HCT116 (cell line): ENCODE data around the gene ZNF618. TPM values are rescaled to one million over a fixed set of nuclear protein-coding genes. Genes with fewer than 3 reads are reported as not detected.

Source experiments
- ATAC-seq: fragments of 200-7000 bp; cut with Tn5 transposase; 2 replicates; pipeline ENCODE4 v1.9.1; 2020; ENCODE audit warnings: mild to moderate bottlenecking, moderate library complexity
- BruUV-seq: library from RNA; stranded (reverse); fragments of 400-500 nt; replicated peaks from 2 replicates; lab custom pipeline; 2021; lab: Mats Ljungman, UMichigan
- CTCF ChIA-PET: fragments of 300-600 bp; sonication (Branson Sonifier 250); formaldehyde crosslinking; loops from one replicate; lab custom pipeline; 2021; ENCODE audit warnings: antibody characterized with exemption; lab: Charles Lee
- POLR2A ChIA-PET: fragments of 300-600, 350-600 bp; sonication (Branson Sonifier 250); formaldehyde crosslinking; loops from one replicate; lab custom pipeline; 2021; ENCODE audit warnings: antibody characterized with exemption; lab: Charles Lee
- RAD21 ChIA-PET, 2 experiments: fragments of 300-600 bp; sonication (Branson Sonifier 250); formaldehyde crosslinking; loops; one replicate each; lab custom pipeline; 2023; ENCODE audit warnings: low total read pairs in 2 of 2; ENCODE audit not compliant: uncharacterized antibody in 2 of 2, unreplicated experiment in 2 of 2, low non-redundant PET in 1 of 2; lab: Charles Lee
- DNase-seq: peaks from one replicate; pipeline ENCODE4 v3.0.0-alpha.2; 2010; ENCODE audit warnings: low read depth, low spot score
- H2AFZ ChIP-seq: fragments of 200-600 bp; shearing (Covaris generic), sonication (generic); 2 replicates; pipeline ENCODE4 v1.6.1; 2017; ENCODE audit warnings: low read depth, mixed run types, mixed read lengths, antibody characterized with exemption, low read length; ENCODE audit not compliant: poor library complexity, severe bottlenecking
- H3K27ac ChIP-seq: 2 replicates; pipeline ENCODE4 v1.5.1; 2012; ENCODE audit warnings: low read depth, low read length
- H3K27me3 ChIP-seq: fragments of 200-600 bp; sonication (generic); 2 replicates; pipeline ENCODE4 v1.6.1; 2016; ENCODE audit warnings: mixed run types, low read length, mixed read lengths; ENCODE audit not compliant: insufficient read depth
- H3K36me3 ChIP-seq, 2 experiments: fragments of 200-500 bp in 1 of 2; fragments of 200-600 bp in 1 of 2; sonication (Bioruptor generic) in 1 of 2; sonication (generic) in 1 of 2; 2 replicates each; pipeline versions ENCODE4 v1.5.1 to v1.6.1; 2014 to 2016; ENCODE audit warnings: low read length in 2 of 2, inconsistent platforms in 1 of 2, mixed read lengths in 1 of 2, mixed run types in 1 of 2; ENCODE audit not compliant: insufficient read depth in 2 of 2, control insufficient read depth in 1 of 2
- H3K4me1 ChIP-seq, 2 experiments: fragments of 200-600 bp in 1 of 2; sonication (generic) in 1 of 2; 2 replicates each; pipeline versions ENCODE4 v1.5.1 to v1.6.1; 2012 to 2017; ENCODE audit warnings: low read length in 2 of 2, inconsistent platforms in 1 of 2, mild to moderate bottlenecking in 1 of 2, mixed read lengths in 1 of 2, mixed run types in 1 of 2, moderate library complexity in 1 of 2; ENCODE audit not compliant: insufficient read depth in 2 of 2, control insufficient read depth in 1 of 2
- H3K4me2 ChIP-seq: fragments of 200-600 bp; sonication (generic); 2 replicates; pipeline ENCODE4 v1.6.1; 2017; ENCODE audit warnings: mixed run types, low read length, mixed read lengths
- H3K4me3 ChIP-seq, 2 experiments: fragments of 200-600 bp in 1 of 2; sonication (generic) in 1 of 2; replicated peaks in 1 of 2; 2 replicates each; pipeline ENCODE4 v1.5.1; 2011 to 2016; ENCODE audit warnings: low read length in 2 of 2, control low read depth in 1 of 2, low read depth in 1 of 2, mild to moderate bottlenecking in 1 of 2, mixed read lengths in 1 of 2, mixed run types in 1 of 2
- H3K79me2 ChIP-seq: fragments of 200-600 bp; sonication (generic); 2 replicates; pipeline ENCODE4 v1.6.1; 2017; ENCODE audit warnings: mild to moderate bottlenecking, mixed run types, low read length, moderate library complexity, mixed read lengths; ENCODE audit not compliant: insufficient read depth
- H3K9ac ChIP-seq: fragments of 200-600 bp; sonication (generic); 2 replicates; pipeline ENCODE4 v1.6.1; 2016; ENCODE audit warnings: low read length, mixed read lengths
- H3K9me2 ChIP-seq: fragments of 200-600 bp; sonication (generic), shearing (Covaris generic); 2 replicates; pipeline ENCODE4 v1.6.1; 2017; ENCODE audit warnings: mixed run types, mild to moderate bottlenecking, moderate library complexity; ENCODE audit not compliant: insufficient read depth
- H3K9me3 ChIP-seq, 2 experiments: fragments of 200-500 bp in 1 of 2; fragments of 200-600 bp in 1 of 2; sonication (Bioruptor generic) in 1 of 2; sonication (generic) in 1 of 2; 2 replicates each; pipeline ENCODE4 v1.6.1; 2014 to 2017; ENCODE audit warnings: low read length in 2 of 2, mixed read lengths in 2 of 2, inconsistent platforms in 1 of 2, low read depth in 1 of 2, mild to moderate bottlenecking in 1 of 2, mixed run types in 1 of 2, moderate library complexity in 1 of 2; ENCODE audit not compliant: control insufficient read depth in 1 of 2, insufficient read depth in 1 of 2
- H4K20me1 ChIP-seq: fragments of 200-600 bp; sonication (generic), shearing (Covaris generic); 2 replicates; pipeline ENCODE4 v1.6.1; 2017; ENCODE audit warnings: mixed run types, mild to moderate bottlenecking, moderate library complexity; ENCODE audit not compliant: insufficient read depth
- CBX3 ChIP-seq: IDR thresholded peaks from 2 replicates; pipeline ENCODE4 v1.6.1; 2012; ENCODE audit warnings: low read depth
- CEBPB ChIP-seq: IDR thresholded peaks from 2 replicates; pipeline ENCODE4 v1.6.1; 2012; ENCODE audit warnings: low read depth
- EZH2phosphoT487 ChIP-seq: fragments of 200-600 bp; IDR thresholded peaks from 2 replicates; pipeline ENCODE4 v1.6.1; 2018; ENCODE audit warnings: antibody characterized with exemption, borderline replicate concordance
- FOSL1 ChIP-seq: IDR thresholded peaks from 2 replicates; pipeline ENCODE4 v1.6.1; 2012; ENCODE audit warnings: low read depth
- POLR2A ChIP-seq: IDR thresholded peaks from 2 replicates; pipeline ENCODE4 v1.7.0; 2011; ENCODE audit warnings: borderline replicate concordance; ENCODE audit not compliant: insufficient read depth, insufficient read length; ENCODE audit errors: extremely low read depth
- SIN3A ChIP-seq: IDR thresholded peaks from 2 replicates; pipeline ENCODE4 v1.6.1; 2012; ENCODE audit warnings: low read depth
- SP1 ChIP-seq: IDR thresholded peaks from 2 replicates; pipeline ENCODE4 v1.6.1; 2012; ENCODE audit warnings: low read depth
- YY1 ChIP-seq: IDR thresholded peaks from 2 replicates; pipeline ENCODE4 v1.6.1; 2011; ENCODE audit warnings: low read length, low read depth, moderate library complexity, mild to moderate bottlenecking; ENCODE audit not compliant: insufficient replicate concordance; ENCODE audit errors: extremely low read depth
- ZFX ChIP-seq: fragments of 450-650 bp; IDR thresholded peaks from 2 replicates; pipeline ENCODE4 v1.6.1; 2017
- ZNF274 ChIP-seq: fragments of 200-500 bp; sonication (Bioruptor generic); IDR thresholded peaks from 2 replicates; pipeline ENCODE4 v1.6.1; 2014; ENCODE audit warnings: mild to moderate bottlenecking, low read depth, low read length, inconsistent platforms
- intact Hi-C: fragments of 100-400 bp; cut with micrococcal nuclease; formaldehyde crosslinking; loops from 2 replicates; pipeline ENCODE4 v1.10.0; 2022
- total RNA-seq: library from RNA; stranded (reverse); gene quantifications from one replicate; pipeline ENCODE4 v1.2.1, GENCODE V29; 2021; ENCODE audit not compliant: unreplicated experiment
- TF ChIP-seq, protein P1 (sequence below): IDR thresholded peaks from 2 replicates; pipeline ENCODE4 v1.6.1; 2012; ENCODE audit warnings: low read depth
- TF ChIP-seq, protein P2 (sequence below): IDR thresholded peaks from 2 replicates; pipeline ENCODE4 v1.6.1; 2012
- TF ChIP-seq, protein P3 (sequence below), 3 experiments: fragments of 200-600 bp in 1 of 3; sonication (generic) in 1 of 3; IDR thresholded peaks in 2 of 3; conservative IDR thresholded peaks in 1 of 3; 2 replicates each; pipeline ENCODE4 v1.5.1; 2012 to 2017; ENCODE audit warnings: low read depth in 2 of 3, low read length in 2 of 3, antibody characterized with exemption in 1 of 3, borderline replicate concordance in 1 of 3, control low read depth in 1 of 3, mild to moderate bottlenecking in 1 of 3, mixed read lengths in 1 of 3, mixed run types in 1 of 3, moderate library complexity in 1 of 3; ENCODE audit not compliant: insufficient read depth in 1 of 3
- TF ChIP-seq, protein P4 (sequence below): IDR thresholded peaks from 2 replicates; pipeline ENCODE4 v1.6.1; 2012

Gene ZNF618
- total RNA-seq, 1 experiment from 2014 or later, result 13.5 TPM

DNA sequence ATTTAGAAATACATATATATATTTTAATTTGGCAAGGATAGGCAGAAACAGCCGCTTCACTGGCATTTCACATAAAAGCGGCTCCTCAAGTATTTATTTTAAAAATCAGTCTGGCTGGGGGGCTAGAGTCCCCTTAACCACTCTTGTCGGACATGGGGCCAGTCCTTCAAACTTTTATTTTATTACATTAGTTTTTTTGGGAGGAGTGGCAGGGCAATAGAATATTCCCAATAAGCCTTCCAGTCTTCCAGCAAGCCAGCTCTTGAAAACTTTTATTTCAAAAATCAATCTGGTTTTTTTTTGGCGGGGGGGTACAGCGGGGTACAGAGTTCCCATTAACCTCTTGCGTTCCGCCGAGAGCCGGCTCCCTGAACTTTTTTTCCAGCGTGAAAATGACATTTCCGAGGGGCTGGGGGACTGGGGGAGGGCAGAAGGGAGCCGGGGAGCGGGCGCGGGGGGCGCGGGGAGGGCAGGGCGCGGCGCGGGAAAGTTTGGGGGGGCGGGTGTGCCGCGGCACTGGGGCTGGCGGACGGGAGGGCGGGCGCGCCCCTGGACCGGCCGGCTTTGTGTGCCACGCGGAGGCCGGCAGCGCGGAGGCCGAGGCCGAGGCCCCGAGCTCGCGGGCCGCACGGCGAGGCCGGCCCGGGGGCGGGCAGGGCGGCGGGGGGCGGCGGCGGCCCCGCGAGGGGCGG, 504 bp upstream of the ZNF618 start:
- peaks cover 11% of the 10 kb centered on the region for H3K79me2 ChIP-seq
- ATAC-seq (peak; percentile 76), DNase-seq (no peak)
- ChIA-PET CTCF (interaction anchor here (0.7 kb wide), 1 partner anchor 1036 kb away, joined by 4 read pairs; no protein-coding TSS in a partner anchor), RAD21 (no interaction called here), POLR2A (no interaction called here)
- no peaks in the 10 kb centered on the region for H3K27me3 ChIP-seq
- no peaks in the 10 kb centered on the region for H3K9me3 ChIP-seq
- H3K9ac ChIP-seq, result peak overlapping the region; percentile 50
- TF ChIP-seq, protein P1, sequence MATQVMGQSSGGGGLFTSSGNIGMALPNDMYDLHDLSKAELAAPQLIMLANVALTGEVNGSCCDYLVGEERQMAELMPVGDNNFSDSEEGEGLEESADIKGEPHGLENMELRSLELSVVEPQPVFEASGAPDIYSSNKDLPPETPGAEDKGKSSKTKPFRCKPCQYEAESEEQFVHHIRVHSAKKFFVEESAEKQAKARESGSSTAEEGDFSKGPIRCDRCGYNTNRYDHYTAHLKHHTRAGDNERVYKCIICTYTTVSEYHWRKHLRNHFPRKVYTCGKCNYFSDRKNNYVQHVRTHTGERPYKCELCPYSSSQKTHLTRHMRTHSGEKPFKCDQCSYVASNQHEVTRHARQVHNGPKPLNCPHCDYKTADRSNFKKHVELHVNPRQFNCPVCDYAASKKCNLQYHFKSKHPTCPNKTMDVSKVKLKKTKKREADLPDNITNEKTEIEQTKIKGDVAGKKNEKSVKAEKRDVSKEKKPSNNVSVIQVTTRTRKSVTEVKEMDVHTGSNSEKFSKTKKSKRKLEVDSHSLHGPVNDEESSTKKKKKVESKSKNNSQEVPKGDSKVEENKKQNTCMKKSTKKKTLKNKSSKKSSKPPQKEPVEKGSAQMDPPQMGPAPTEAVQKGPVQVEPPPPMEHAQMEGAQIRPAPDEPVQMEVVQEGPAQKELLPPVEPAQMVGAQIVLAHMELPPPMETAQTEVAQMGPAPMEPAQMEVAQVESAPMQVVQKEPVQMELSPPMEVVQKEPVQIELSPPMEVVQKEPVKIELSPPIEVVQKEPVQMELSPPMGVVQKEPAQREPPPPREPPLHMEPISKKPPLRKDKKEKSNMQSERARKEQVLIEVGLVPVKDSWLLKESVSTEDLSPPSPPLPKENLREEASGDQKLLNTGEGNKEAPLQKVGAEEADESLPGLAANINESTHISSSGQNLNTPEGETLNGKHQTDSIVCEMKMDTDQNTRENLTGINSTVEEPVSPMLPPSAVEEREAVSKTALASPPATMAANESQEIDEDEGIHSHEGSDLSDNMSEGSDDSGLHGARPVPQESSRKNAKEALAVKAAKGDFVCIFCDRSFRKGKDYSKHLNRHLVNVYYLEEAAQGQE, result no peak
- TF ChIP-seq, protein P2, sequence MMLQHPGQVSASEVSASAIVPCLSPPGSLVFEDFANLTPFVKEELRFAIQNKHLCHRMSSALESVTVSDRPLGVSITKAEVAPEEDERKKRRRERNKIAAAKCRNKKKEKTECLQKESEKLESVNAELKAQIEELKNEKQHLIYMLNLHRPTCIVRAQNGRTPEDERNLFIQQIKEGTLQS, result no peak
- no peak for TF ChIP-seq ZFX
- no peak for TF ChIP-seq FOSL1
- no peak for TF ChIP-seq CBX3
- no peak for TF ChIP-seq SIN3A
- no peak for TF ChIP-seq SP1
- no peak for TF ChIP-seq CEBPB
- TF ChIP-seq, protein P3, sequence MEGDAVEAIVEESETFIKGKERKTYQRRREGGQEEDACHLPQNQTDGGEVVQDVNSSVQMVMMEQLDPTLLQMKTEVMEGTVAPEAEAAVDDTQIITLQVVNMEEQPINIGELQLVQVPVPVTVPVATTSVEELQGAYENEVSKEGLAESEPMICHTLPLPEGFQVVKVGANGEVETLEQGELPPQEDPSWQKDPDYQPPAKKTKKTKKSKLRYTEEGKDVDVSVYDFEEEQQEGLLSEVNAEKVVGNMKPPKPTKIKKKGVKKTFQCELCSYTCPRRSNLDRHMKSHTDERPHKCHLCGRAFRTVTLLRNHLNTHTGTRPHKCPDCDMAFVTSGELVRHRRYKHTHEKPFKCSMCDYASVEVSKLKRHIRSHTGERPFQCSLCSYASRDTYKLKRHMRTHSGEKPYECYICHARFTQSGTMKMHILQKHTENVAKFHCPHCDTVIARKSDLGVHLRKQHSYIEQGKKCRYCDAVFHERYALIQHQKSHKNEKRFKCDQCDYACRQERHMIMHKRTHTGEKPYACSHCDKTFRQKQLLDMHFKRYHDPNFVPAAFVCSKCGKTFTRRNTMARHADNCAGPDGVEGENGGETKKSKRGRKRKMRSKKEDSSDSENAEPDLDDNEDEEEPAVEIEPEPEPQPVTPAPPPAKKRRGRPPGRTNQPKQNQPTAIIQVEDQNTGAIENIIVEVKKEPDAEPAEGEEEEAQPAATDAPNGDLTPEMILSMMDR (IDR thresholded peaks at IDR 0.05 in 2 of 3, conservative IDR thresholded peaks at IDR 0.05 in 1 of 3; ENCODE audit: borderline replicate concordance in 1 of 3, insufficient read depth in 1 of 3, low read depth in 2 of 3, low read length in 2 of 3), result no peak
- no peak for TF ChIP-seq EZH2phosphoT487
- TF ChIP-seq POLR2A, result no peak
- no peak for TF ChIP-seq YY1
- no peak for TF ChIP-seq ZNF274
- TF ChIP-seq, protein P4, sequence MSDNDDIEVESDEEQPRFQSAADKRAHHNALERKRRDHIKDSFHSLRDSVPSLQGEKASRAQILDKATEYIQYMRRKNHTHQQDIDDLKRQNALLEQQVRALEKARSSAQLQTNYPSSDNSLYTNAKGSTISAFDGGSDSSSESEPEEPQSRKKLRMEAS, result no peak
- H3K9me2 ChIP-seq, result no peaks in the 10 kb centered on the region
- peak overlapping the region; percentile 76 for H3K4me2 ChIP-seq
- no peaks in the 10 kb centered on the region for H3K36me3 ChIP-seq
- H4K20me1 ChIP-seq, result no peaks in the 10 kb centered on the region
- H3K4me1 ChIP-seq, result peaks cover 8% of the 10 kb centered on the region in 2 experiments
- intact Hi-C loops, result loop anchor here (5.0 kb wide), 1 partner anchor 138 kb away; no protein-coding TSS in a partner anchor
- peak overlapping the region; percentile 91 for H2AFZ ChIP-seq
- no TSS peak for BruUV-seq
- H3K4me3 ChIP-seq, result peak overlapping the region; percentile 34 to 46
- H3K27ac ChIP-seq, result no peak overlapping the region
